Activated naive CD4-positive, alpha-beta T cell treated with anti-CD3 and anti-CD28 coated beads, Interleukin-2, amount 50 U/mL, for 16 hours (primary cell): ENCODE measurements around the gene CRYAB.
"Not testable (repeated sequence)": the region's sequence is repeated elsewhere in the genome, so short reads cannot be mapped to it uniquely, and the experiment has no call there.

ENCODE experiments used
- DNase-seq: peaks from one replicate; pipeline ENCODE4 v3.0.0-alpha.2; 2020

The CRYAB gene

DNA sequence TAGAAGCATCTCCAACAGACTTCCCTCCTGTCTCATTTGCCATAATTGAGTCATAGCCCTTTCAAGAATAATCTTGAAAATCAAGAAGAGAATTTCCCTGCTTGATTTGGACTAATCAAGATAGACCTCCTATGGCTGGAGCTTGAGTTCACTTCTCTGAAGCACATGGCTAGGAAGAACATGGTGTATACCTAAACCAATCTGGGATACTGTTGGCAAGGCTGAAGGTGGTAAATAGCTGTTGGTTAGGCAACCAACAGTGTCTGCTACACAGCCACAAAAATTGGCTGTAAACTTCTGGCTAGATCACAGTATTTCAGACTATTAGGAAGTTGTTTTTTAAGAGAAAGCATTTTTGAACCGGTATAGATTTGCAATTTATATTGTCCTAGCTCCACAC is 4.9 kb downstream of the CRYAB start:
- DNase-seq = no peak

DNA sequence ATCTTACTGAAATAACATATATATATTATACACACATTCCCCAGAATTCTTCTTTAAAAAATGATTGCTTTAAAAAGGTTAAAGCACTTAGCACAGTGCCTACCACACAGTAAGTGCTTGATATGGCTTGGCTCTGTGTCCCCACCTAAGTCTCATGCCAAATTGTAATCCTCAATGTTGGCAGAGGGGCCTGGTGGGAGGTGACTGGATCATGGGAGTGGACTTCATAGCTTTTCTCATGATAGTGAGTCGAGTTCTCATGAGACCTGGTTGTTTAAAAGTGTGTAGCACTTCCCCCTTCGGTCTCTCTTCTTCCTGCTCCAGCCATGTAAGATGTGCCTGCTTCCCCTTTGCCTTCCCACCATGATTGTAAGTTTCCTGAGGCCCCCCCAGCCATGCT is 6.2 kb downstream of the CRYAB start:
- no peak for DNase-seq

GRCh38 chr11:111886844-111887243 is 24.7 kb downstream of the CRYAB start:
- no peak for DNase-seq

- no peak for DNase-seq
Observed at GRCh38 chr11:111886032-111886431, 25.5 kb downstream of the CRYAB start.

- not testable (repeated sequence) for DNase-seq
Observed at GRCh38 chr11:111885053-111885452, 26.5 kb downstream of the CRYAB start.

- no peak for DNase-seq
Observed at GRCh38 chr11:111882202-111882601, 29.4 kb downstream of the CRYAB start.

DNA sequence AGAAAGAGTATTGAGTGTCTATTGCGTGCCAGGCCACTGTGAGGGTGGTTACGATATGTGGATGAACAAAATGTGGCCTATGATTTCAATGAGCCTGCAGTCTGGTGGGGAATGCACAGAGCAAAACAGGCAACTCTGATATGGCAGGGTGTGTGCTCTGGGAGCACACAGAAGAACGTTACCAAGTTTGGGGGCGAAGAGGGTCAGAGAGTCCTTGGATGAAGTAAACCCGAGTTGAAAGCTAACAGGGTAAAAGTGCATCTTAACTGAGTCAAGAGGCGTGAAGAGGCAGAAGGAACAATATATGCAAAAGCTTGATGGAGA is 32.0 kb downstream of the CRYAB start:
- no peak for DNase-seq

DNA sequence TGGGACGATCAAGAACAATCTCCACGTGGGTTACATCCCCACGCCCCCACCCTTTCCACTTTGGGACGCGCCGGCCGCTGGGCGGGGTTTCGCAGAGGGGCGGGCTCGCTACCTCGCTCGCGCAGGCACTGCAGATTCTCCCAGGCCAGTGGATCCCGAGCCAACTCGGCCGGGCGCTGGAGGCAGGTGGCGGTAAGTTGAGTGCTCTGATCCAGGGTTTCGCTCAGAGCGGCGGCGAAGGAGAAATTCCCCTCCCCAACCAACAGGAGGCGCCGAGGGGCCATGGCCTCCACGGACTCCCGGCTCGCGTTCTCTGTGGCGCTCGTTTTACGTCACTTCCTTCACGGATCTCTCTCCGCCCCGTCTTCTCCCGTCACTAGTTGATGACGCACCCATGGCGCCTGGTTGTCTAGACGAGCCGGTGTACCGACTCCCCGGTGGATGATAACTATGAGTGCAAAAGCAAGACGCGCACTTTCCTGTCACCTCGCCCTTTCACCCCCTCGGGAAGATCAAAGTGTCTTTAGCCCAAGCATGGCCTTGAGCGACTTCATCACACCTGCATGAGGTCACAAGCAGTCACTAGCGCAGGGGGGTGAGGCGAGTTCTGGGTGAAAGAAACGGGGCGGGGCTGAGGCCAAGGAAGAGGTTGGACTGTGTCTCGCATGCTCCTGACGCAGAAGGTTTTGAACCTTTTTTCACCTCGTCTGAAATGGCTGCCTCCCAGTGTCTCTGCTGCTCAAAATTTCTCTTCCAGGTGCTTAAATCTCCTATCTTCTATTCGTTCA is 32.5 kb downstream of the CRYAB start, which contains the start of the genes CFAP68 and FDXACB1:
Gene CFAP68 (plus strand): TSS at position 693 of the 788 bp plus-strand sequence. CDS start 20 bp downstream, at position 713.
Gene FDXACB1 (minus strand): TSS at position 317 of the 788 bp plus-strand sequence. CDS start 33 bp downstream, at position 284.
- DNase-seq = peak; percentile 94

DNA sequence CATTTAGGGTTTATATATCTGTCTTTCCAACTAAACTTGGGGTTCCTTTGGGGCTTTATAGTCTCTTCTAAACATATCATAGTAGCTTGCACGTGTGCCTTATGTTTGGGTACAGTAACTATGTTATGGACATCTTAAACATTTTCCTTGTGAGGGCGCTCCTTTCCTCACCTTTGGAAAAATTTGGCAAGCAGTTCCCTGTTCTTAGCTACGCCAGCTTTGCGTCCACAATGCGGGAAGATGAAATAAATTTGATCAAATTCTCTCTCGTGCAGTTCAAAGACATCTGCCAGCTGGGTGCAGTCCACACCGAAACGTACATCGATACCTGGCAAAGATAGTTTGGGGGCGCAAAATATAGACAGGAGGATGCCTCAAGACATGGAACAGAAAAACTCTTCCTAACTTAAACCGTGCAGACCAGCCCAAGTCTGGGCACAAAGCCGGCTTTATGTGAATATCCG is 33.2 kb downstream of the CRYAB start:
- DNase-seq = no peak

DNA sequence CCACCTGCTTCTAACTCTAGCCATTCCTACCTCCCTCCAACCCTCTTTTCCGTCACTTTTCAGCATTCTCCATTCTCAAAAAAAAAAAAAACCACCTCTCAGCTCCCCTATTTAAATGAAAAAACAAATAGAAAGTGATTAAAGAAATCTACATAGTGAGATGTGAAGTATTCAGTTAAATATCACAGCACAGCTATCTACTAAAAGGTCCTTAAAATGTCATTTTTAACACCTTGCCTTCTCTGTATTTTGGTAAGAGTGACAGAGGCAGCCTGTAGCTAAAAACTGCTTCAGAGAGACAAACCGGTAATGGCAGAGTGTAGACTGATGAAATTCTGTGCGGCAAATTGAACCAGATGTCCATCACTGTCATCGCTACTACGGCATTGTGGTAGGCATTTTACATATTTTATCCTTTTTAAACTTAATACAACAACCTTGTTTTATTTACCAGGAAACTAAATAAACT is 39.8 kb downstream of the CRYAB start:
- DNase-seq = no peak

DNA sequence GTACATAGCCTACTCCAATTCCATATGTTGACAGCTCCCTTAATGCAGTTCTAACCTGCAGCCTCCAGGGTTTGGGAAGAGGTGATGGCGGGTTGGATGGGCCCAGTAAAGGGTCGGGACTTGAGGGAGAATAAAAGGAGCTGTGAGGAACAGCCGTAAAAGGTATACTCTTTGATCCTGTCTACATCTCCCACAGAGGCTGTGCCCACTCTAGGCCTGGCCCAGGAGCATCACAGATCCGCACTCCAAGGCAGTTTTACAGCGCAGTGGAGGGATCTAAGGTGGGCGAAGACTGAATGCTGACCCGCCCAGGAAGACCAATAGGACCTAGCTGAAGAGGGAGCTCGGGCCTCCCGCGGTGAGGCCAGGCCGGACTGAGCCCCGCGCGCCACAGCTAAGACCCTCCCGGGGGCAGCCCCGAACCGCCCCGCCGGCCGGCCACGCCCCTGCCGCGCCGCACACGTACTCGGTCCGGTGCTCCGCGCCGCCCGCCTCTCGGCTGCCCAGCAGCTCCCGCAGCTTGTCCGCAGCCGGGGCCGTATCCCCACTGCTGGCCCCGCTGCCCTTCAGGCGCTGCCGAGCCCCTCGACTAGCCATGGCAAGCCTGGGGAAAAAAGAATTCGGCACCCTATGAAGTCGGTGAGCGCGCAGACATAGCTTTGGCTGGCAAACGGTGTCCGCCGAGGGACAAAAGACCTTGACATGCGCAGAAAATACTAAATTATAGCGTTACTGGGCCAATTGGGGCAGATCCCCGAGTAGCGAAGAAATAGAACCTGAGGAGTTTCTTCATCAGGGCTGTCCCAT is 40.5 kb downstream of the CRYAB start, which contains the start of gene ALG9:
Gene ALG9 (minus strand): TSS at position 696 of the 807 bp plus-strand sequence. CDS start 99 bp downstream, at position 597.
- peak; percentile 93 for DNase-seq

- no peak for DNase-seq
Observed at GRCh38 chr11:111870522-111870885, 41.1 kb downstream of the CRYAB start.

- DNase-seq = no peak
Observed at GRCh38 chr11:111870113-111870512, 41.5 kb downstream of the CRYAB start.

GRCh38 chr11:111860257-111860656 is 51.3 kb downstream of the CRYAB start:
- DNase-seq = no peak
